M059J (cell line): ENCODE measurements around the gene WASF2. TPM values are rescaled to one million over a fixed set of nuclear protein-coding genes. Genes with fewer than 3 reads are reported as not detected.
"Not testable (repeated sequence)": the region's sequence is repeated elsewhere in the genome, so short reads cannot be mapped to it uniquely, and the experiment has no call there.

Experiments
- DNase-seq: peaks from one replicate; pipeline ENCODE4 v3.0.0-alpha.2; 2012; ENCODE audit warnings: low read depth
- total RNA-seq: library from RNA; depleted of rRNA; stranded (reverse); fragments of >200 nt; shearing (Covaris generic); gene quantifications from 2 replicates; pipeline ENCODE4 v1.2.3, GENCODE V29; 2014; rRNA removed

Gene WASF2
- 14.0 and 26.2 TPM in 2 replicates for total RNA-seq

GRCh38 chr1:27489973-27490741 lies at the start of gene WASF2:
WASF2 (minus strand) TSS chr1:27490167; CDS start chr1:27428890, 61,277 bp downstream.
- DNase-seq, result peak; percentile 95

GRCh38 chr1:27538793-27539192 lies 48.8 kb upstream of the WASF2 start:
- DNase-seq, result peak; percentile 95

- not testable (repeated sequence) for DNase-seq
Measured at GRCh38 chr1:27538305-27538676, 48.3 kb upstream of the WASF2 start.

- peak; percentile 99 for DNase-seq
Measured at GRCh38 chr1:27536767-27537166, 46.8 kb upstream of the WASF2 start.

GRCh38 chr1:27536010-27536757 lies 46.2 kb upstream of the WASF2 start:
- no peak for DNase-seq

- no peak for DNase-seq
Measured at GRCh38 chr1:27535386-27535785, 45.4 kb upstream of the WASF2 start.

GRCh38 chr1:27531959-27532685 lies 42.2 kb upstream of the WASF2 start:
- DNase-seq, result no peak

- DNase-seq, result no peak
Measured at GRCh38 chr1:27530192-27530591, 40.2 kb upstream of the WASF2 start.

GRCh38 chr1:27529704-27530018 lies 39.7 kb upstream of the WASF2 start:
- DNase-seq, result no peak

GRCh38 chr1:27528818-27529703 lies 39.1 kb upstream of the WASF2 start:
- no peak for DNase-seq

- DNase-seq, result no peak
Measured at GRCh38 chr1:27527890-27528817, 38.2 kb upstream of the WASF2 start.

- DNase-seq, result peak; percentile 48
Measured at GRCh38 chr1:27527223-27527889, 37.4 kb upstream of the WASF2 start.

- DNase-seq, result no peak
Measured at GRCh38 chr1:27526569-27527222, 36.7 kb upstream of the WASF2 start.

GRCh38 chr1:27525296-27526272 lies 35.6 kb upstream of the WASF2 start:
- no peak for DNase-seq

- DNase-seq, result no peak
Measured at GRCh38 chr1:27523337-27524020, 33.5 kb upstream of the WASF2 start.

- no peak for DNase-seq
Measured at GRCh38 chr1:27522432-27523336, 32.7 kb upstream of the WASF2 start.
